ENCODE data around the gene PNLIPRP1. TPM values are rescaled to one million over a fixed set of nuclear protein-coding genes. Genes with fewer than 3 reads are reported as not detected.
A peak's percentile ranks its signal among the peaks of the same experiment; 100 is the strongest.

PNLIPRP1 gene
- total and polyA plus RNA-seq, 9 donors, result 0.34 to 2.8 (median 2.3) TPM; not detected in 6

DNA sequence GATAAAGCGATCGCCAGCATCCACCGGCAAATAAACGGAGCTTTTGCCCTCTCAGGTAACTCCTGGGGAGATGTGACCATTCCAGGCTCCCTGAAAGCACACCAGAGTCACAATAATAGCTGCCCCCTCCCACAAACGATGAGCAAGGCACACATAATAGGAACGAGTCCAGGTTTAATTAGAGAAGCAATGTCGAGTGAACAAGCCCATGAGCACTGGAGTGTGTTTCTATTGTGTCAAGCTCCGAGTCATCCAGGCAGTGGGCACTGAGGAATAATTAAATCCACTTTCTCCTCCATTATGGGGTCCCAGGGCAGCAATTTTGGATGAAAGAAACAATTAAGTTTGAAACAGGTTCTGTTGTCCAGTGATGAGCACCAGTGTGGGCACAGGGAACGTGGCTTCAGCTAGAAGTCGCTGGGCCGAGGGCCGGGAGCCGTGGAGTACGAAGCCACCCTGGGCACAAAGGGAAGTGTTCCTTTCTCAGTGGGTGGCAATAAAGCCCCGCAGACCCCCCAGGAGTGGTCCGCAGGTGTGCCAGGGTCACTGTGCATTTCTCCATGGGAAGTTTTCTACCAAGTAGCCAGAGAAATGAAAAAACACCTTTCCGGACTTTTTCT, 41.9 kb downstream of the PNLIPRP1 start:
- peak overlapping the region in 1 of 2 donors; percentile 29 for H3K27ac ChIP-seq
- whole genome bisulfite sequencing, 3 donors, result 77 to 78% (median 78%) methylated on average over 17 of the region's 17 CpGs
- no peaks in the 10 kb centered on the region for H3K9me3 ChIP-seq
- H3K4me1 ChIP-seq (ENCODE audit: insufficient read depth), result peaks cover 10% of the 10 kb centered on the region
- DNase-seq, result no peak
- intact Hi-C loops (cut with DNase I), result no loop called here
- H3K27me3 ChIP-seq, result no peaks in the 10 kb centered on the region
- H3K36me3 ChIP-seq, result no peaks in the 10 kb centered on the region
- no peak for TF ChIP-seq CTCF (IDR thresholded peaks at IDR 0.05)
- no peak for TF ChIP-seq EP300 (IDR thresholded peaks at IDR 0.05)
- TF ChIP-seq POLR2A (IDR thresholded peaks at IDR 0.05), result no peak
- no peak overlapping the region for H3K4me3 ChIP-seq

- Histone ChIP-seq H3K27ac (no peak overlapping the region), H3K4me1 (ENCODE audit: insufficient read depth) (peaks cover 10% of the 10 kb centered on the region), H3K36me3 (no peaks in the 10 kb centered on the region), H3K4me3 (no peak overlapping the region), H3K27me3 (no peaks in the 10 kb centered on the region), H3K9me3 (no peaks in the 10 kb centered on the region)
- intact Hi-C loops (cut with DNase I), result no loop called here
- no peak for TF ChIP-seq EP300 (IDR thresholded peaks at IDR 0.05)
- TF ChIP-seq CTCF (IDR thresholded peaks at IDR 0.05), result no peak
- no peak for TF ChIP-seq POLR2A (IDR thresholded peaks at IDR 0.05)
- DNase-seq, result no peak
- 94 to 98% (median 98%) methylated on average over 8 of the region's 8 CpGs for WGBS, 3 donors
Measured at GRCh38 chr10:116633216-116633600, 42.4 kb downstream of the PNLIPRP1 start.

DNA sequence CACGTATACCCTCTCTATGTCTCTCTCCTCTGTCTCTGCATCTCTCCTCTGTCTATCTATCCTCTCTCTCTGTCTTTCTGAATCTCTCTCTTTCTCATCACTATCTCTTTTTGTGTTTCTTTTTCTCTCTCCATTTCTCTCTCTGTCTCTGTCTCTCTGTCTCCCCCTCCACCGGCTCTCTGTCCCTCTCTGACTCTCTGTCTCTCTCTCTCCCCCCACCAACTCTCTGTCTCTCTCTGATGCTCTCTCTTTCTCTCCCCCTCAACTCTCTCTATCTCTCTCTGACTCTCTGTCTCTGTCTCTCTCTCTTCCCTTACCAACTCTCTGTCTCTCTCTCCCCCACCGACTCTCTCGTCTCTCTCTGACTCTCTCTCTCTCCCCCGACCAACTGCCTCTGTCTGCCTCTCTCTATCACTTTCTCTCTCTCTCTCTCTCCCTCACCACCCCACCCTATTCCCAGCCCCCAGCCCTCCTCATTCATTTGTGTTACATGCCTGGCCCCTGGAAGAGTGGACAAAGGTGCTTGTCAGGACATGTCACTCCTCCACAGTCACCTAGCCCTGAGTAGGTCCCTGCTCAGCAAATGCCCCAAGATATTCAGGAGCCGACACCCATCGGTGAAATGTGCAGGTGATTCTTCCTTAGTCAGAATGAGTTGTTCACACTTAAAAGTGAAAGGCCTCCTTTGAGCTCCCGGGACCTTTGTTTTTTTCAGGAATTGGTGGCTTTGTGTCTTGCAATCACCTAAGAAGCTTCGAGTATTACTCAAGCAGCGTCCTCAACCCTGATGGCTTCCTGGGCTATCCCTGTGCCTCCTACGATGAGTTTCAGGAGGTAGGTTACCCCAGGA, 43.6 kb downstream of the PNLIPRP1 start:
- no peaks in the 10 kb centered on the region for H3K36me3 ChIP-seq
- intact Hi-C loops (cut with DNase I), result no loop called here
- H3K4me3 ChIP-seq, result no peak overlapping the region
- no peak overlapping the region for H3K27ac ChIP-seq
- WGBS, 3 donors, result 84 to 90% (median 86%) methylated on average over 11 of the region's 11 CpGs
- TF ChIP-seq EP300 (IDR thresholded peaks at IDR 0.05) (no peak), CTCF (IDR thresholded peaks at IDR 0.05) (no peak), POLR2A (IDR thresholded peaks at IDR 0.05) (no peak)
- H3K9me3 ChIP-seq, result no peaks in the 10 kb centered on the region
- H3K4me1 ChIP-seq (ENCODE audit: insufficient read depth), result peaks cover 10% of the 10 kb centered on the region
- no peak for DNase-seq
- H3K27me3 ChIP-seq, result no peaks in the 10 kb centered on the region

GRCh38 chr10:116636385-116636784, 45.6 kb downstream of the PNLIPRP1 start:
- no peak for DNase-seq
- Histone ChIP-seq H3K4me1 (ENCODE audit: insufficient read depth) (peaks cover 10% of the 10 kb centered on the region), H3K9me3 (no peaks in the 10 kb centered on the region), H3K36me3 (no peaks in the 10 kb centered on the region), H3K27ac (no peak overlapping the region), H3K4me3 (no peak overlapping the region), H3K27me3 (no peaks in the 10 kb centered on the region)
- no peak for TF ChIP-seq EP300 (IDR thresholded peaks at IDR 0.05)
- TF ChIP-seq POLR2A (IDR thresholded peaks at IDR 0.05), result no peak
- no peak for TF ChIP-seq CTCF (IDR thresholded peaks at IDR 0.05)
- intact Hi-C loops (cut with DNase I), result no loop called here
